Subcutaneous abdominal adipose tissue (tissue), 5 donors: ENCODE results near the gene ZNF486.
A peak's percentile ranks its signal among the peaks of the same experiment; 100 is the strongest.
"Not testable (repeated sequence)": the region's sequence is repeated elsewhere in the genome, so short reads cannot be mapped to it uniquely, and the experiment has no call there.

Experiments
- H3K27ac ChIP-seq: one replicate; pipeline ENCODE4 v1.7.0; 2013; ENCODE audit warnings: low read depth, mild to moderate bottlenecking, inconsistent platforms, low read length, moderate library complexity
- H3K27me3 ChIP-seq, 5 donors: one replicate each; pipeline ENCODE4 v1.7.0; 2013; ENCODE audit warnings: low read length in 5 of 5, inconsistent platforms in 1 of 5; ENCODE audit not compliant: control insufficient read depth in 5 of 5, insufficient read depth in 4 of 5
- H3K36me3 ChIP-seq, 5 donors: one replicate each; pipeline ENCODE4 v1.7.0; 2013; ENCODE audit warnings: low read length in 5 of 5; ENCODE audit not compliant: control insufficient read depth in 5 of 5, insufficient read depth in 5 of 5
- H3K4me1 ChIP-seq, 5 donors: one replicate each; pipeline ENCODE4 v1.7.0; 2013; ENCODE audit warnings: low read length in 5 of 5, mild to moderate bottlenecking in 3 of 5, moderate library complexity in 1 of 5; ENCODE audit not compliant: control insufficient read depth in 5 of 5, insufficient read depth in 5 of 5
- H3K4me3 ChIP-seq, 5 donors: one replicate each; pipeline ENCODE4 v1.7.0; 2013; ENCODE audit warnings: low read length in 5 of 5, low read depth in 1 of 5
- H3K9ac ChIP-seq, 5 donors: one replicate each; pipeline ENCODE4 v1.7.0; 2013; ENCODE audit warnings: low read length in 5 of 5, mild to moderate bottlenecking in 4 of 5, moderate library complexity in 3 of 5
- H3K9me3 ChIP-seq, 5 donors: one replicate each; pipeline ENCODE4 v1.7.0; 2013; ENCODE audit warnings: low read length in 5 of 5; ENCODE audit not compliant: control insufficient read depth in 5 of 5
- donor health status: healthy.
- donor health status: healthy.
- donor health status: healthy.
- donor health status: healthy.
- donor health status: healthy.

ZNF486 gene

DNA sequence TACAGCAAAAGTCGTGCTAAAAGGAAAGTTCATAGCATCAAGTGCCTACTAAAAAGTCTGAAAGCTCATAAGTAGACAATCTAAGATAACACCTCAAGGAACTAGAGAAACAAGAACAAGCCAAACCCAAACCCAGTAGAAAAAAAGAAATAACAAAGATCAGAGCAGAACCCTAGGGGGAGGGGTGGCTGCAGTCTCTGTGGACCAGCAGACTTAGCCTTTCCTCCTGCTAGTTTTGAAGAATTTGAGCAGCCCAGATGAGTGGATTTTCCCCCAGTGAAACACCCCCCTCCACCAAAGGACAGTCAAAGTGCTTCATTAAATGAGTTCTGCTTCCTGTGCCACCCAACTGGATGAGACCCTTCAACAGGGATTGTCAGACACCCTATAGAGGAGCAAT lies 2.6 kb upstream of the ZNF486 start:
- H3K27ac ChIP-seq = no peak overlapping the region
- no peak overlapping the region for H3K4me3 ChIP-seq
- H3K9me3 ChIP-seq = no peaks in the 10 kb centered on the region
- no peaks in the 10 kb centered on the region for H3K36me3 ChIP-seq
- H3K9ac ChIP-seq = no peak overlapping the region
- no peaks in the 10 kb centered on the region for H3K27me3 ChIP-seq
- H3K4me1 ChIP-seq = peaks cover 0 to 16% (median 10%) of the 10 kb centered on the region in 5 donors

DNA sequence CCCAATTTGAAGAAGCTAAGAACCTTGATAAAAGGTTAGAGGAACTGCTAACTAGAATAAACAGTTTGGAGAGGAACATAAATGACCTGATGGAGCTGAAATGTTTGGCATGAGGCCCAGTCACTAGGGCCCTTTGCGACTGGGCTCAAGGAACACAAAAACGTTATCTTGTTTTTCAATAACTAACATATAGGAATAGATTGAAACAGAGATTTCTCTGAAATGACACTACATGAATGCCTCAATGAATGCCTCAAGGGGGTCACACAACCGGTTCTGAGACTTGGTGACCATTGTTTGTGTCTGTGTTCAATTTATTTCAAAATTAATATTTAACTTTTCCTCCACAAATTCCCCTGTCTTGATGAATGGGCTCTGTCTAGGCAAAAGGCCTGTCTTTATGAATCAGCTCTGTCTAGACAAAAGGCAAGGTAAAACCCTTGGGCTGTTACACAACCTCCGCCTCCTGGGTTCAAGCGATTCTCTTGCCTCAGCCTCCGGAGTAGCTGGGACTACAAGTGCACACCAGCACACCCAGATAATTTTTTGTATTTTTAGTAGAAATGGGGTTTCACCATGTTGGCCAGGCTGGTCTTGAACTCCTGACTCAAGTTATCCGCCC lies 932 bp upstream of the ZNF486 start:
- no peak overlapping the region for H3K4me3 ChIP-seq

DNA sequence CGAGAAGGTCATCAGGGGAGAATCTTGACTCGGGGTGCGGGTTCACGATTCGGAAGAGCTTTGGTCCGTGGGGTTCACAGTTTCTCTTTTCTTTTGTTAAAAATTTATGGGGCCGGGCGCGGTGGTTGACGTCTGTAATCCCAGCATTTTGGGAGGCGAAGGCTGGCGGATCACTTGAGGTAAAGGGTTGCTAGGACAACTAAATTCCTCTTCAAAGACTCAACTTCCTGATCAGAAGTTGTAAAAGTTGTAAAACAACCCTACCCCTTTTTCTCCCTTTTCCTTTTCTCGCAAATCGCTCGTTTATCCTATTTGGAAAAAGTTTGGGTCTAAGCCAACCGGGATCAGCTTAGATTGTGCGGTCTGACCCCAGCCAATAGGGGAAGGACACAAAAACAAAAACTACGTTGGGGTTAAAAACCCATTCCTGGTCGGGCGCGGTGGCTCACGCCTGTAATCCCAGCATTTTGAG lies 673 bp downstream of the ZNF486 start:
- peaks cover 0 to 11% (median 2%) of the 10 kb centered on the region in 5 donors for H3K36me3 ChIP-seq
- H3K4me1 ChIP-seq = peaks cover 0 to 16% (median 10%) of the 10 kb centered on the region in 5 donors
- no peaks in the 10 kb centered on the region for H3K9me3 ChIP-seq
- H3K4me3 ChIP-seq = peak overlapping the region; percentile 88 to 100 (median 97)
- H3K27me3 ChIP-seq = no peaks in the 10 kb centered on the region
- H3K27ac ChIP-seq = peak overlapping the region; percentile 50
- peak overlapping the region; percentile 75 to 92 (median 83) for H3K9ac ChIP-seq

More for the DNA sequence above, 932 bp upstream of the ZNF486 start:
- Histone ChIP-seq H3K27ac (no peak overlapping the region), H3K27me3 (no peaks in the 10 kb centered on the region), H3K4me1 (peaks cover 0 to 16% (median 10%) of the 10 kb centered on the region in 5 donors), H3K9ac (no peak overlapping the region), H3K9me3 (no peaks in the 10 kb centered on the region), H3K36me3 (peaks cover 0 to 4% (median 0%) of the 10 kb centered on the region in 5 donors)

DNA sequence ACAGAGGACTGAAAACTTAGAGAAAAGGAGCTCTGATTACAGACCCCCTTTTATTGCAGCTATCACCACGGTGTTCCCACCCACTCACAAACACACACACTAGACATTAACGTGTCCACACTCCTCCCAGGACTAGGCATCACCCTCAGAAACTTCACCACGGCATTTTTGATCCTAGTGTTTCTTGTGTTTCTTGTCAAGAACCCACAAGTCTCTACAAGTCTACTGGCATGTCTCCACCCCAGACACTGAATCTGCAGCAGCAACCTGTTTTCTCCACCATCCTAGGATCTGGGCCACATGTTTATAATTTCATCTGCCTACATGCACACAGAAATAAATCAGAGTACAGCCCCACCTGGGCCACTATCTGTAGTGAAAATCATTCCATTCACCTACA lies 4.3 kb downstream of the ZNF486 start:
- Histone ChIP-seq H3K4me1 (peaks cover 0 to 12% (median 10%) of the 10 kb centered on the region in 5 donors), H3K9me3 (no peaks in the 10 kb centered on the region), H3K27ac (no peak overlapping the region), H3K36me3 (peaks cover 0 to 11% (median 2%) of the 10 kb centered on the region in 5 donors), H3K27me3 (no peaks in the 10 kb centered on the region), H3K9ac (no peak overlapping the region), H3K4me3 (no peak overlapping the region)

DNA sequence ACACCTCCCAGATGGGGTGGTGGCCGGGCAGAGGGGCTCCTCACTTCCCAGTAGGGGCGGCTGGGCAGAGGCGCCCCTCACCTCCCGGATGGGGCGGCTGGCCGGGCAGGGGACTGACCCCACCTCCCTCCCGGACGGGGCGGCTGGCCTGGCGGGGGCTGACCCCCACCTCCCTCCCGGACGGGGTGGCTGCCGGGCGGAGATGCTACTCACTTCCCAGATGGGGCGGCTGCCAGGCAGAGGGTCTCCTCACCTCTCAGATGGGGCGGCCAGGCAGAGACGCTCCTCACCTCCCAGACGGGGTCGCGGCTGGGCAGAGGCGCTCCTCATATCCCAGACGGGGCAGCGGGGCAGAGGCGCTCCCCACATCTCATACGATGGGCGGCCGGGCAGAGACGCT lies 8.8 kb downstream of the ZNF486 start:
- peaks cover 0 to 11% (median 2%) of the 10 kb centered on the region in 5 donors for H3K36me3 ChIP-seq
- H3K4me3 ChIP-seq, H3K9ac ChIP-seq, H3K4me1 ChIP-seq, H3K27ac ChIP-seq, H3K27me3 ChIP-seq, H3K9me3 ChIP-seq: not testable (repeated sequence)

DNA sequence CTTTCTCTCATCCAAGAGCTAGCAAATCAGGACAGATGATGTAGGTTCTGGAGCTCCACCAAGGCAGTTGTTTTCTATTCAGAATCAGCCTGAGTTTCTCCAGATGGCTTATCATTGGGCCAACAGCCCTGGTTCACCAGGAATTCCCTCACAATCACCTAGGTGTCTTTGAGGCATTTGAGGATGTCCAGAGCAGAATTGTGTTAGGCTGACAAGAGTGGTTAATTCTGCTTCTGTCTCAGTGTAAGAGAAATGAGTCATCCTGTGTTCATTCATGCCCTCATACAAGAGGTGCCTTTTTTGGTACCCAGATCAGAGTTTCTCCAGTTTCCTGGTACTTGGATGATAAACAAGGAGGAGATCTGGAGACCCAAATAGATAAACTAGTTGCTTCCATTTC lies 12.9 kb downstream of the ZNF486 start:
- not testable (repeated sequence) for H3K9me3 ChIP-seq, H3K4me1 ChIP-seq, H3K4me3 ChIP-seq, H3K27ac ChIP-seq, H3K27me3 ChIP-seq, H3K36me3 ChIP-seq, H3K9ac ChIP-seq

DNA sequence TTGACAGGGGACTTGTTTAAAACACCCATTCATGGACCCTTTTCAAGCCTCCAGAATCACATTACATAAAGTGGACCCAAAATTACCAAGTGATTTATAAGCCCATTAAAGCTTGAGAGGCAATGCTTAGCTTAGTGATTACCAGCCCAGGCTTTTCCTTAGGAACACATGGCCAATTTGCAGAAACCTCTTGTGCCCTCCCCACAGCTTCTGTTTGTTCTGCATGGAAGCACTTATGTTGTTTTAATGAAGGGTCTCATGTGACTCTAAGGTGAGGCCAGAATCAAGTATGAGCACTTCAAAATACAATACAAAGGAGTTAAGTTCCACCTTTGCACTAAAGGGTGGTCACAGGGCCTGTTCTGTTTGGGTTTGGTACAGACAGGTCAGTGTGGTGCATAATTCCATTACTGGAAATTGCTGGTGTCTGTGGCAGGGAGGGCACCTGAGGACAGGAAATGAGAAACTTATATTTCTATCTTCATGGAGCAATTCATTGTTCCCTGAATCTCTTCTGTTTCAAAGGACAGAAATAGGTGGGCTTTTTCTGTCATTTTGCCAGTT lies 15.3 kb downstream of the ZNF486 start:
- no peaks in the 10 kb centered on the region for H3K36me3 ChIP-seq
- no peak overlapping the region for H3K9ac ChIP-seq
- H3K27ac ChIP-seq = no peak overlapping the region

DNA sequence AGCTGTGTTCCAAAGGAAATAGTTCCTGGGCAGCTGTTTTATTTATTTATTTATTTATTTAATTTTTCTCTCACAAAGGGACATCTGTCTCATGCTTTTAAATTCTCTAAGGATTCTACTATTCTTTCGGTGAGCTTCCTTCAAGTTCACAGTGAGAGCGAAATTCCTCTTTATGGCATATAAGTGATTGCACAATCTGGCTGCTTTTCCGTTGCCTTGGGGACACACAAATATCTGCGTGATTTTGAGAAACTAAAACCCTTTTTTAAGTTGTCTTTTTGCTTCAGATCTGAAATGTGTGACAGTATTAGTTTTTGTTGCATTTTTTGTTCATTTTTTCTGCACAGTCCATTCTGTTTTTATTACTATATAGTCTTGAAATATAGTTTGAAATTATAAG lies 19.2 kb downstream of the ZNF486 start:
- Histone ChIP-seq H3K9me3 (no peaks in the 10 kb centered on the region), H3K4me3 (no peak overlapping the region), H3K27ac (no peak overlapping the region), H3K4me1 (peaks cover 0 to 4% (median 0%) of the 10 kb centered on the region in 5 donors), H3K27me3 (no peaks in the 10 kb centered on the region), H3K9ac (no peak overlapping the region), H3K36me3 (peaks cover 8 to 21% (median 12%) of the 10 kb centered on the region in 5 donors)

More for the DNA sequence above, 15.3 kb downstream of the ZNF486 start:
- H3K9me3 ChIP-seq = no peaks in the 10 kb centered on the region
- H3K4me3 ChIP-seq = no peak overlapping the region
- peaks cover 0 to 4% (median 0%) of the 10 kb centered on the region in 5 donors for H3K4me1 ChIP-seq
- no peaks in the 10 kb centered on the region for H3K27me3 ChIP-seq

DNA sequence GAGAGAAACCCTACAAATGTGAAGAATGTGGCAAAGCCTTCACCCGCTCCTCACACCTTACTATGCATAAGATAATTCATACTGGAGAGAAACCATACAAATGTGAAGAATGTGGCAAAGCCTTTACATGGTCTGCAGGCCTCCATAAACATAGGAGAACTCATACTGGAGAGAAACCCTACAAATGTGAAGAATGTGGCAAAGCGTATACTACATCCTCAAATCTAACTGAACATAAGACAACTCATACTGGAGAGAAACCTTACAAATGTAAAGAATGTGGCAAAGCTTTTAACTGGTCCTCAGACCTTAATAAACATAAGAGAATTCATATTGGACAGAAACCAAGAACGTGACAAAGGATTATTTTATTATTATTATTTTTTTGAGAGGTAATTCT lies 30.7 kb downstream of the ZNF486 start:
- Histone ChIP-seq H3K9me3 (peaks cover 8 to 40% (median 20%) of the 10 kb centered on the region in 5 donors), H3K4me1 (no peaks in the 10 kb centered on the region), H3K36me3 (peaks cover 10 to 21% (median 14%) of the 10 kb centered on the region in 5 donors), H3K9ac (no peak overlapping the region), H3K27ac (no peak overlapping the region), H3K4me3 (peak overlapping the region in 3 of 5 donors; percentile 29 to 34 (median 34)), H3K27me3 (no peaks in the 10 kb centered on the region)

DNA sequence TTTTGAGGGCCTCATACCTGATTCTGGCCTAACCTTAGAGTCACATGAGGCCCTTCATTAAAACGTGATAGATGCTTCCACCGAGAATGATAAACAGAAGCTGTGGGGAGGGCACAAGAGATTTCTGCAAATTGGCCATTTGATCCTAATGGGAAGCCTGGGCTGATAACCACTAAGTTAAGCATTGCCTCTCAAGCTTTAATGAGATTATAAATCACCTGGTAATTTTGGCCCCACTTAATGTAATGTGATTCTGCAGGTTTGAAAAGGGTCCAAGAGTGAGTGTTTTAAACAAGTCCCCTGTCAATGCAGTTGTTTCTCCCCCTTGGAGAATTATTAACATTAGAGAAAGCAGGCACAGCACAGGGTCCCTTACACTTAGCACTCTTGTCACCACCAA lies 42.0 kb downstream of the ZNF486 start:
- Histone ChIP-seq H3K4me1 (no peaks in the 10 kb centered on the region), H3K36me3 (no peaks in the 10 kb centered on the region), H3K27ac (no peak overlapping the region), H3K27me3 (no peaks in the 10 kb centered on the region), H3K9me3 (peaks cover 0 to 3% (median 0%) of the 10 kb centered on the region in 5 donors), H3K4me3 (no peak overlapping the region), H3K9ac (no peak overlapping the region)
